AG20443 (cell line): ENCODE measurements around the gene HS6ST3.

Experiments
- DNase-seq: peaks from one replicate; pipeline ENCODE4 v3.0.0; 2012; ENCODE audit warnings: low spot score, mixed read lengths

HS6ST3 gene

DNA sequence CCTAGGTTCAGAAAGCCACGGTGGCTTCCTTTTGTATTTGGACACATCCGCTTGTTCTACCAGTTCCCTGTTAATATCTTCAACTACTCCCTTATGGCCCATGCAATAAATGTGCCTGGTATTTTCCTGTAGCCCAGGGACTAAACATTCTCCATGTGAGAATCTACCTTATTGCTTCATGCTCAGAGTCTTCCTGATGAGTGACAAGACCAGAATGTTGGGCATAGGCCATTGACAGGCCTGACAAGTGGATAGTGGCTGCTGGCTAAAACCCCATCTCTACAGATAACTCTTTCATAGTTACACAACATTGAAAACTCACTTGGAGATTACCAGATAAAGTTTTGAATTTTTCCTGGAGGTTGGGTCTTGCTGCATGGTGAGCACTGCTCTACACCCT, 449.9 kb downstream of the HS6ST3 start:
- DNase-seq = no peak

DNA sequence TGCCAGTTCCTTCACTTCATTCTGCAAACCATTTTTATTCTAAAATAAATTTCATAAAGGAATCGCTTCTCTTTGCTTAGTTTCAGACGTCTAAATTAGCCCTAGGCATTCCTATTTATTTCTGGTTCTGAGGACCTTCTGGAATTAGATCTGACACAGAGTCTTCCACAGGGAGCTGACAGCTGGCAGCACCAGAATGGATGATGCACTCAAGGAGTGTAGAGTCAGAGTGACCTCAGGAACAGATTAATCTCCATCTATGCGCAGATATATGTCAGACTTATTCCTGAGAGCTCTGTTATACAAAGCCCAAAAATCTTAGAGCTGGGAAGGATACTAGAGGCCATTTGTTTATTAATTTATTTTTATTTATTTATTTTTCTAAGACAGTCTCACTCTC, 450.8 kb downstream of the HS6ST3 start:
- no peak for DNase-seq

DNA sequence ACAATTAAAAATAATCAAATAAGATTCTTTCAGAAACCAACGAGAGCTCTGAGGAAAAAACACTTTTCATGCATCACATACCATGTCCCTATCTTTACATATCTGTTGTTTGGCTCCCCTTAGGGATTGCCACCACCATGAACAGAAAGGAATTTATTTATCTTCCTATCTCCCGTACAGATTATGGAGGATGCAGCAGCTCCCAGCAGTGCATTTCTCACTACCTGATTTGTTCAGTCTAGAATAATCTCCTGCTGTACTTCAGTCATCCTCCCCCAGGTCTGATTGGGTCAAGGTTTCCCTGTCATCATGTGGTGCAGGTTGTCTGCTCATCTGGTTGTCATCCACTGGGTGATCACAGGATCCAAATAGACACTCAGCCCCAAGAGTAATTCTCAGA, 453.1 kb downstream of the HS6ST3 start:
- no peak for DNase-seq

DNA sequence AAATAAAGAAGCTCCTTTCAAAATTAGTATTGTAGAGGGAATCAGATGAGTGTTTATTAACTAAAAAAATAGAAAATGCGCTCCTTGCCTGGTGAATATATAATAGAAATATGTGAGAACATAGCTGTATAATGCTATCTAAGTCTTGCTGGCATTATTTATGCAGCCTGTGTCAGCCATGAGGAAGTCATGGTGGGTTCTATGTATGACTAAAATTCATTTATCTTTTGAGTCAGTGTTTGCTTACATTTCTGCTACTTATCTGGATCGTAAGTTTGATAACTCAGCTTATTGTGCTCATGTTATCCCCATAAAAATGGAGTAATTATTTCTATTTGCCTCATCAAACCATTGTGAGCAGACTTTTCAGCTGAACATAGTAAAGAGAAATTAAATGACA, 455.1 kb downstream of the HS6ST3 start:
- DNase-seq = no peak

DNA sequence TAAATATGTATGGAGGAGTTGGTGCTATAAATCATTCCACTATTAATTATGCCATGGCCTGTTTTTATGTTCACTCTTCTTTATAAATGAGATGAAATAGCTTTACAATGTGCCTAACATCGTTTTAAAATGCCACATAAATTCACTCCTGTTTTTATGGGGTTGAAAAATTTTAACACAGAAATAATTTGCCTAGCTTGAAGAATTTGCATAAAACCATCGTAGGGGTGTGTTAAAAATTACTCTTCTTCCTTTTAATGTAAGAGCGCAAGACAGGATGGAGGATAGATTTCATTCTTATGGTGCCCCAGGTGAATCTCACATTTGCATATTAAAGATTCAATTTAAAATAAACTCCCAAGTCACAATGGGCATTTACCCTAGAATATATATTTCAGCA, 456.6 kb downstream of the HS6ST3 start:
- no peak for DNase-seq

DNA sequence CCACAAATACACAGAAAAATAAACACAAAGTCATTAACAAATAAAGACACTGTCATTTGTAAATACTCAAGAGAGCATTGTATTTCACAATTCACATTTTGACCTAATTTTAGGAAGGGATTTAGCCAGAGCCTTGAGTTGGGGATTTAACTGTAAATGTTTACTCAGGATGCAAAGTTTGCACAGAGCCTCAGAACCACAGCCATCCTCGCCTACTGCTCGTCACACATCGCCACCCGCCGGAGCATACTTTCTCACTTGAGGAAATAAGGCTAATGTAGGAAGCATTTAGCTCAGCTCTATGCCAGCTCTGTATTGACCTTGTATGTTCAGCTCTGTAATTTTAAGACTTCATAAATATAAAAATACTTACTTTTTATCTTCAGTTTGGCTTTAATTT, 461.6 kb downstream of the HS6ST3 start:
- DNase-seq = no peak

DNA sequence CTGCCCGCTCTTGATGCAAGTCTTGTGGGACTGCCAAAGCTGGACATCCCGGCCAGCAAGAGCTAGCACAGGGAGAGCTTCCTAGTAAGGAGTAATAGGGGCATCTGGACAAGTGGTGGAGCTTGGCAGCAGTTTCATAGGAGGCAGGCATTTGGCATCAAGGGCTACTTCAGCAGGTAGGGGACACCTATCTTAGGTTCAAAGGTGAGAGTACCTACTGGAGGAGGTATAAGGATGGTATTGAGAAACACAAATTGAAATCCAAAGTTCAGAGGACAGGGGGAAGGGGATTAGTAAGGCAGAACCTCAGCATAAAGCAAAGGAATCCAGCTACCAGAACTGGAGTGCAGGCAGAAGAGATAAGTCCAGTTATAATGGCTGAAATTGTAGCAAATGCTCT, 462.7 kb downstream of the HS6ST3 start:
- DNase-seq = no peak

DNA sequence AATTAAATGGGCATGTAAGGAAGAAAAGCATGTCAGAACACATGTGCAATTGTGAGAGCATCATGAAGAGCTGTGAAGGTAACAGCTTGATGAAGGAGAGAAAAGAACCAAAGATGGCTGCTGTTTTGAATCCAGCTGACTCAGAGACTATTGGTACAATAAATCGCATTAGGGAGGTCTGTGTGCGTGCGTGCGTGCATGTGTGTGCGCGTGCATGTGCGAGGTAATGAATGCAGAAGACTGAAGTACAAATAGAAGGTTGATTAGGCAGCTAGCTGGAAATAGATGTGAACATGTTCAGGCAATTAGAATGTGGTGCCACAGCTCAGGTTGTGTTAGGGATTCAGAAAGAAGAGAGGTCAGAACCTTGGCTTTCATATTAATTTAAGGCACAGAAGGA, 463.9 kb downstream of the HS6ST3 start:
- DNase-seq = no peak

DNA sequence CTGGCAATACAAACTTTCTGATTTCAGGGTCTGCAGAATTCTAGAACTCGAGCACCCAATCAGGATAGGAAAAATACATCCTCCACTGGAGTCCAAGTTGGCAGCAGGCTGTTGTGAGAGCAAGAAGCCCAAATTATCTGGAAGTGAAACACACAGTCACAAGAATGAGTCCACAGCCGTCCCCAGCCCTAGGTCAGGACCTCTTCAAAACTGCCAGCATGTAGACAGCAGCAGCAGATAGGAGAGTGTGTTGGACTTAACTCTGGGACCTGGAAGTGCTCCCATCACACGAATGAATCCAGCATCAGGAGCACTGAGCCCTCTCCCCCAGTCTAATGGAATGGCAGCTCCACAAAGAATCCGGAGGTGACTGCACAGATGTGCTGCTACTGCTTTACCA, 483.7 kb downstream of the HS6ST3 start:
- DNase-seq = no peak

DNA sequence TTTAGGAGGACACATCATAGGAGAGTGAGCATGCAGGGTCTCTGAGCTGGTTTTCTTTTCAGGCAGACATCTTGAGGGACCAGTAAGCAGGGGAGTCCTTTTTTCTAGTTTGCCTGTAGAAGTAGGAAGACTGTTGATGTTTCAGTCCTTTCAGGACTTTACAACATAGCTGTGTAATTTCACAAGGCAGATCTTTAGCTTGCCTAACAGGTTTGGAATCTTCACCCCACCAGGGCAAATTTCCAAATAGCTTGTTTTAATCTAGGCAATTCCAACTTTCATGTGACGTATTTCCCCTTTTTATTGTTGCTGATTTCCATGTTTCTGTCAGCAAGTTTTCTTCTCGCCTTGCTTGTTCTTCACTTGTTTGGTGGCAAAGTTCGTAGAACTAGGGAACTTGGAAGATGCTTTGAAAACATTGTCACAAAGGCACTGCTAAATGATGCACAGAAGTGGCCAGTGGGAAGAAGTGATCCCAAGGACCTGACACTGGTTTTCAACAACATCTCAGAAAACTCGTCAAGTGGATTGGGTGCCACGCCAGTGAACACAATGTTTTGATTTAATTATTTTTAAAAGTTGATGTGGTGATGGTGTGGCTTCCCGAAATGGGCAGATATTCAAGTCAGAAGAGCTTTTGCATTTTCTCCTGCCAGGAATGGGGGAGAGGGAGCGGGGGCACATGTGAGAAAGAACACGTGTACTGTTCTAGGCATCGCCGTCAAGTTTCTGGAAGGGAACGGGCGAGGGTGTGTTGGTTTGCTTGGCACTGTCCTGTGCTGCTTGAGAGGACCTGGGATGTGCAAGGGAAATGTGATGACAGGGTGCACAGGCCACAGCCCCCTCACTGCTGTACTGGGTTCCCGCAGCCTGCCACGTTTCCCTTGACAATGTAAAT, 485.8 kb downstream of the HS6ST3 start:
- DNase-seq = no peak

DNA sequence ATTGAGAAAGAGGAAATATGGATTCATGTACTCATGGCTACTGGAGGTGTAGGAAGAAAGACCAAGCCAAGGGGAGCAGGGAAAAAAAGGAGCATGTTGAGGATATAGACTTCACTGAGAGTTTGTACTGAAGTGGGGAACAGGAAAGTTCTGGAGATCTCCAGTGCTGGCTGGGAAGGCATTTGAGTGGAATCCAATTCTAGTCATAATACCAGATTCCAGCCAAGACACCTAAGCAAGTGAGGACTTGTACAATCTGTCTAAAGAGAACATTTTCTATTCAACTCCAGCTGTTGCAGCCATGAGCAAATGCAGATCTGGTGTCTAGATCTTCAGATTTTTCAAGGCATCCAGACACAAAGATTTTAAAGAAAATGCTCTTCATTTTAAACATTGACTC, 491.8 kb downstream of the HS6ST3 start:
- no peak for DNase-seq

DNA sequence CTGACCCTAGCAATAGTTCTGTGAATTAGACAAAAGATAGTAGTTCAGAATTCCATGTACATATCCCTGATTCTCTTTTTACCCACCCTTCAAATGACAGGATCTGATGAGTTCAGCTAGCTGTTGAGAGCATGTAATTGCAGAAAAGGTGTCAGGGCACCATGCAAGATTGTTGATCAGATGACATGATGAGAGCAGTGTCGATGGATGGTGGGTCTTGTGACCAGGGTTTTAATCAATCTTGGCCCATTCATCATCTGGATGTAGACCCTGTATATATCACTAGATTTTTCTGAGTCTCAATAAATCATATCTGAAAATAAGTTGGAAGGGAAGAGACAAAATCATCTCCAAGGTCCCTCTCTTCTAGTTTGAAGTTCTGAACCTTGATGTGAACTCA, 525.3 kb downstream of the HS6ST3 start:
- DNase-seq = no peak

DNA sequence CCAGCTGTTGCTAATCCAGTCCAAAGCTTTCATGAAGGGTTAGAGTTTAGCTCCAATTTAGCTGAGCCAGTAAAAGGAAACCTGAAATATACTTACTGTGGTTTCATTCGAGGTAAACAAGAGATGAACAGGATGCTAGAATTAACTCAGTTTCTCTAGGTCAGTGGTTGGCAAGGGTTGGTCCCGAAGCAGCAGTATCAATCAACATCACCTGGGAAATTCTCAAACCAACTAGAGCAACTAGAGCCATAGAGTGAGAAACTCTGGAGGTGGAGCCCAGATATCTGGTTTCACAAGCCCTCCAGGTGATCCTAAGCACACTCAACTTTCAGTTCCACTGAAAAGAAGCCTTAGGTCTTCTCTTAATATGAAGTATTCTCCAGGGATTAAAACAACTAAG, 527.6 kb downstream of the HS6ST3 start:
- DNase-seq = no peak

DNA sequence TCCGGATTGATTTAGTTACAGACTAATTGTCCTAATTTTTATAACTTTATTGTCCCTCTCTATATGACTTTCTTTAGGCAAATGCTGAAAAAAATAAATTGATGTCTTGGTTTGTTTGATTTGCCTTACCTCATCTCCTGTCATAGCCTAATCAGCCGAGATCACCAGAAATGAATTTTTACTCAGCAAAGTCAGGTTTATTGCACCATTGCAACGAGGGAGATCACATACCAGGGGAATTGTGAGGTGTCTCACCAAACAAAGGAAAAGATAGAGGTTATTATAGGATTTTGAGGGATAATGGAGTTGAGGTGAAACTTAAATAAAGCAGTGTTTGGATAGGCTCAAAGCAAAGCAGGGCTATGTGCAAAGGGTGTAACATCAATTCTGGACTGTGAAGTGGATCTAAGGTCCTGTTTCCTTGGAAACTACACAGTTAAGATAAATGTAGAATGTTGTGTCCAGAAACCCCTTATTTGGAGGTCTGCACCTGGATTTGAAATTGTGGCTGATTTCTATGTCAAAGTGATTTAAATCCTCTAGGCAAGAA, 531.8 kb downstream of the HS6ST3 start:
- no peak for DNase-seq

DNA sequence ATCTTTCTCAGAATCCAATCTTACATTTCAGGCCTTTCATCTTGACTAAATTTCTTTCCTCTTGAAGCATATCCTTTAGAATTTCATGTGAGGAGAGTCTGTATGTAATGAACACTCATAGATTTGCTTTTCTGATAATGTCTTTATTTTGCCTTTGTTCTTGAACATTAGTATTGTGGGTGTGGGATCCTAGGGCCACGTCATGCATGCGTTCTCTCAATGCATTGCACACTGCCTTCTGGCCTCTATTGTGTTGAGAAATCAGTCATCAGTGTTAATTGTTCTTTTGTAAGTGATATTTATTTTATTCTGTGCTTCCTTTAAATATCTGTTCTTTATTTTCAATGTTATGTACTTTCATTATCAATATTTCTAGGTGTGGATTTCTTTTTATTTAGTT, 539.4 kb downstream of the HS6ST3 start:
- DNase-seq = no peak

DNA sequence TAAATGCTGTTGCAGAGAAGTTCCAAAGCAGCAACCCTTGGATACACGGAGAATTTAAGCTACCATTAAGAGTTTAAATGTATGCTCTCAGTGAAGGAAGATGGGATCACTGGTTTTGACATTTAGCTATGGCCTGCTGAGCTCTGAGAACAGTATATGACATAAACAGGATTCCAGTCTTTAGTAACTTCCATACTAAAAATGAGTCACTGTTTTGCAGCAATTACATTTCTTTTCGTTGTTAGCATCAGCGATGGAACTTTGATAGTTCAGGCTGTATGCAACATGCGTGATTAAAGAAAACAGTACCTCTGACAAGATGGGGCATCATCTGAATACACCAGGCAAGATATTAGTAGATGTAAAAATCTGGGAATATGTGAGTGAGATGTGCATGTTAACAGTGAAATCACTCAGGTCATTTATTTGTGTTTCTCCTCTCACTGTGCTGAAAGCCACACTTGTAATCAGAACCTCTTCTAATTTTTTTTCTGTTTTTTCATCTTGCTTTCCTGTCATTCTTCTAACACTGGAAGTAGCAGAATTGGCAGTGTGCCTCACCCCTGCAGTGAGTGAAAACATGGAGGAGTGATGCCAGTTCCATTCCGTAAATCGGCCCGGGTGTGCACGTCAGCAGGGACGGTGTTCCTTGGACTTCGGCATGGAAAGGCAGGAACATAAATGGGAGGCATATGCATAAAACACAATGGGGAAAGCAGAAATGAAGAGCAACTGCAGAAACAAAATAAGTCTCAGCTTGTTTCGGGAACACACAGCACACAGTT, 542.8 kb downstream of the HS6ST3 start:
- no peak for DNase-seq

DNA sequence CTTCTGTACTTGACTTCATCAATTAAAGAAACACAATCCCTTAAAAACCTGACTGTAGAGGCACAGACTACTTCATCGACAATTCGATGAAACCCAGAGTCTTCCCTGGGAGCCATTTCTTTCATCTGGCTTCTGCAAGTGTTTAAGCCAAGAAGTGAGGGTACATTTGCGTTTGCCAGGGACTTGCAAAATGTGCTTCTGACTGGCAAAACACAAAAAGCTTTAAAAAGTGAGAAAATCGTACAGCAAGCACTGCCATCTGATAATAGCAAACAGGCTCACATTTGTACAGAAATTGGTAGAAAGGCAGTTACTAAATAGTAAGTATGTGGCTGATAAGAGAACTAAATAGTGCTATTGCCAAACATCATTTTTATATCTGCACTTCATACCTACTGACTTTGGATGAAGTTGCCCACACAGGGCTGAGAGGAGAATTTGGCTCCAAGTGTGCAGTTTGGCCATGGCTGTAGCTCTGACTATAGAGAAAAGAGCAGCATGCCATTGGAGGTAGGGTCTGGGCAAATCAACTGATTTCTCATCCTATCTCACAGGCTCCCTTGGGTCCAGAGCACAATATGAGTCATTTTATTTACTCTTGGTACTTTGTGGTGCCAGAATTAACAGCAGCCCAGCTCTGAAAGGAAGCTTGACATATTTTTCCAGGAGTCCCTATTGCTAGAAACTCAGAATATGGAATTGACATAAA, 546.2 kb downstream of the HS6ST3 start:
- no peak for DNase-seq

DNA sequence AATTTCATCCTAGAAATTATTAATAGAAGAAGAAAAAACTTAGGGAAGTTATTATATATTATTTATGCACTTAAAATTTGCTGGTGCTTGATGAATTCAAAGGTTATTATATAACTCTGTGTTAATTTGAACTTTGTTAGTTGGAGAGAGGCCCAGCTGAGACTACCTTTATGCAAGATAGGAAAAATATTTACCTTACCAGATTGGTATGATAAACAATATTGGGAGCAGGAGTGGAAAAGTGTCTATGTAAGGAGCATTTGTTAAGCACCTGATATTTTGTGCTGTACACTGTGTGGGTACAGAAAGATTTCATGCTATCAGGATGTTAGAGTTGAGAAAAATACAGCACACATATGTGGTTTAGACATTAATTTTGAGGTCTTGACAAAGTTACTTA, 547.1 kb downstream of the HS6ST3 start:
- no peak for DNase-seq

DNA sequence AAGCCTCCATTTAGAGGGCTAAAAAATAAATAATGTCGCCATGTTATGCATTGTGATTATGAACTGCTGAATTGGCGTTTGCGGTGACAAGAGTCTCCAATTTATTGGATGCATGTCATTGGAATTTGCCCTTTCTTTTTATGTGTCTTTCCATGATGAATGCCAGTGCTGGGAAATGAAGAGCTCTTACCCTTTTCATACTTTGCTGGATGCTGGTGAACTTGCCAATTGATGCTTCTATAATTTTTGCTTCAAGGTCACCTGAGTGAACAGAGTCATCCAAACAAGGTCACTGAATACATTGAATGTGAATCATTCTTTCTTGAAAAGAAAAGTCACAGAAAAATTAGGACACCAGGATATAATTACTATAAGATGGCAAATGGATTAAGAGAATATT, 556.2 kb downstream of the HS6ST3 start:
- DNase-seq = no peak

DNA sequence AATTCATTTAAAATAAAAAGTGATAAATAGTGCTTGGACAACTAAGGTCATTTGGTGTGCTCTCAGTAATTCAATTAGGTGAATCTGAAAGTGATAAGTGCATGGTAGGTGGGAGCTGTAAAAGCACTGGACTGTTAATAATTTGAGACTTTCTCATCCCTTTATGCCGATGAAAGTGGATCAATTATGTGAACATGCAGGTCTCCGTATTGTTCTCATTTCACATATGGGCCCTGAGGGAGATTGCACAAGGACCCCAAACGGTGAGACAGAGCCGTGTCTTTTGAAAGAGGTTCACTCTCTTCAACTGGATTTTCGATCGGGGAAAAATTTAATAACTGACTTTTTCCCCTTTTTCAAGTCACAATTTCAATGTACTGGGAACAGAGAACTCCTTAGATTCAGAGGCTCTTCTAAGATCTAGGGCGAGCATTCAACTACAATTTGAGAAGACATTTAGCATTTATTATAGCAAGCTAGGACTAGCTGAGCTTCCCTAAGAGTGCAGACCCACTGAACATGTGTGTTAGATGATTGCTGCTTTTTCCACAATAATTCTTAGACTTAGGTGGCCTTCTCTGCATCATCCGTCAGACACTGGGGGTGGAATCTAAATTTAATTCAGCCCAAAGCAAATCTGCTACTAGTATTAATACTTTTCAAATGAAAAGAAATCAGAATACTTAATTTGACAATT, 556.8 kb downstream of the HS6ST3 start:
- DNase-seq = no peak

DNA sequence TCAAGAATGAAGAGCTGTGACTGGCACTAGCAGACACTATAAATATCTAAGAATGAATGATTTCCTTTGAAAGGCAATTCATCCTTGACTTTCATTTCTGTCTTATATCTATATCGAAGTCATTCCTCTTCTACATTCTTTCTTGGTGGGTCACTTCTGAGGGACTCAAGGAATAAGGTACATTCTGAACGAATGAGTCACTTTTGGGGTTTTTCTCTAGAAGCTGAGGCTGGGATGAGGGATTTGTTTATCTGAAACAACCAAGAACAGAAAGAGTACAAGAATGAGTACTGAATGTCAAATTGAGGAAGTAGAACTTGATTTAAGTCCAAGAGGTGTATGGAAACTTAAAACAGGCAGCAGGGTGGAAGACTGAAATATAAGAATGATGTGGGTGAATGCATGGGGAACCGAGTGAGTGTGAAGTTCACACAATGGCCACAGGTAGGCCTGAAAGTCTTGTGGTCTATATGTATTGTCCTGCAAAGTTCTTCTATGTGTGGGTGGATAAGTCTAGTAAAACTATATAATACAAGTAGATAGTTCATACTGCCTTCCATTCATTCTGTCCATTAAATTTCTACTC, 560.5 kb downstream of the HS6ST3 start:
- DNase-seq = no peak

DNA sequence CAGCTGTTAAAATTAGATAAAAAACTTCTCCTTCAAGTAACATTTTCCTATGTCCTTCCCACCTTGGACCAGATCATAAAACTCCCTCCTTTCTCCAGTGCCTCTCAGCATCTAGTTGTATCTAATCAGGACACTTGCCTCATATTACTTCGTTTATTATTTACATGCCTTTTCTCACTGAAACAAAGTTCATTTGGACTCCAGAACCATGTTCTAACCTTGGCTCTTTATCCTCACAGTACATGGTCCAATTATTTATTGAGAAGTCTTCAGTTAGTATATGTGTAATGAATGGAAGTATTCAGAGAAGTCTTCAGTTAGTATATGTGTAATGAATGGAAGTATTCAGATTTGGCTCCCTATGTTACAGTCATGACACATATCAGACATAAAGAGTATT, 561.7 kb downstream of the HS6ST3 start:
- no peak for DNase-seq
